Stimulated activated CD4-positive, alpha-beta T cell treated with anti-CD3 and anti-CD28 coated beads, Interleukin-12 subunit alpha, Interleukin-12 subunit beta, amount 100 ng/mL, for 48 hours (primary cell): ENCODE results near the gene ZNRF4.
"Not testable (repeated sequence)": the region's sequence is repeated elsewhere in the genome, so short reads cannot be mapped to it uniquely, and the experiment has no call there.

ENCODE experiments used
- DNase-seq, 3 donors: peaks; one replicate each; pipeline ENCODE4 v3.0.0-alpha.2; 2020; ENCODE audit warnings: low read depth in 2 of 3, low spot score in 1 of 3

The ZNRF4 gene

DNA sequence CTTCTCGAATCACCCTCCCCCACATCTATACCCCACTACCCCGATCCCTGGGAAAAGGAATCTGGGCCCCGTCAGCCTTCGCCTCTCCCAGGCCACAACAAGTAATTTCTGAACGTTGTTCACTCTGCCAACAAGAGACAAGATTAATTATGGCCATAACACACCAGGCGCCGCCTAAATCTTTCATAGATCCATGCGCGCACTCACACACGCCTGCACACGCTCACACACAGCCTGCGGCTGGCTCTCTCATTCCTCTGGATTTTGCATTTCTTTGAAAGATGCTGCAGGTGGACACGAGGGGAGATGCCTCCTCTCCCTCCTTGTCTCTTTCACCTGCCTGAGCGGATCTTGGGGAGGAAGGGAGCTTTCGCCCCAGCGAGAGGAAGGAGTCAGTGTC, 17.1 kb downstream of the ZNRF4 start:
- DNase-seq = no peak

DNA sequence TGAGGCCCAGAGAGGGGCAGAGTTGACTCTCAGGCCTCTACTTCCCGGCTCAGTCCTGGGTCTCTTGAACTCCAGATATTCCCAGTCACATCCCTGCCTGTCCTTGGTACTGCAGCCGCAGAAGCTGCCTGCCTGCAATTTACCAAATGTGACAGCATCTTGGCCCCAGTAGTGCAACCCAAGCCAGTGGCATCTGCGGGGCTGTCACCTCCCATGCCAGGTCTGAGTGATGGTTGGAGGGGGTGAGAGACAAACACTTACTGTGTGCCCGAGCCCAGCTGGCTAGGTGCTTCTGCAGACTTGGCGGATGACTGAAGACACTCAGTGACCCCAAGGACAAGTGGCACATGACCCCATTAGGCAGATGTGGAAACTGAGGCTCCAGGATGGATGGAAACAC, 18.4 kb downstream of the ZNRF4 start:
- DNase-seq = no peak

DNA sequence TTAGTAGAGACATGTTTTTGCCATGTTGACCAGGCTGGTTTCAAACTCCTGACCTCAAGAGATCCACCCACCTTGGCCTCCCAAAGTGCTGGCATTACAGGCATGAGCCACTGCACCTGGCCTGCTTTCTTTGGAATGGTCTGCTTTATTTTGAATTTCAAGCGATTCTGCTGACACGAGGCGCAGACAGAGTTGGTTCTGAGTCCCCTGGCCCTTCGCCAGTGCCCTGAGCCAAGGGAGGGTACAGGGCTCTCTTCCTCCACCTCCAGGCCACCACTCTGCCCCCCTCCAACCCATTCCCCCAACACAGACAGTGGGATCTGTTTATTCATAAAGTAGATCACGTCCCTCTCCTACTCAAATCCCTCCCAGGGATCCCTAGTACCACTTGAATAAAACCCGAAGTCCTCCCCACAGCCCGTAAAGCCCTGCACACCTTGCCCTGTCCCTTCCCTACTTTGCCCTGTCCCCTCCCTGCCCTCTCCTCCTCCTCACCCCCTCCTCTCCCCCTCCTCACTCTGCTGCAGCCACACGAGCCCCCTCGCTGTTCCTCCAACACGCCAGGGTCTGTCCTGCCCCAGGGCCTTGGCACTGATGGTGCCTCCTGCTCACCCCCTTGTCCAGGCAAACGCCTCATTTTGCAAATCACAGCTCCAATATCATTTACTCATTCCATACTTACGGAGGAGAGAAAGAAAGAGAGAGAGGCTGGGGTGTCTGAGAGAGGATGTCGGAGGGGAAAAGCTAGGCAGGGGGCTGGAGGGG, 22.4 kb downstream of the ZNRF4 start:
- DNase-seq = no peak

DNA sequence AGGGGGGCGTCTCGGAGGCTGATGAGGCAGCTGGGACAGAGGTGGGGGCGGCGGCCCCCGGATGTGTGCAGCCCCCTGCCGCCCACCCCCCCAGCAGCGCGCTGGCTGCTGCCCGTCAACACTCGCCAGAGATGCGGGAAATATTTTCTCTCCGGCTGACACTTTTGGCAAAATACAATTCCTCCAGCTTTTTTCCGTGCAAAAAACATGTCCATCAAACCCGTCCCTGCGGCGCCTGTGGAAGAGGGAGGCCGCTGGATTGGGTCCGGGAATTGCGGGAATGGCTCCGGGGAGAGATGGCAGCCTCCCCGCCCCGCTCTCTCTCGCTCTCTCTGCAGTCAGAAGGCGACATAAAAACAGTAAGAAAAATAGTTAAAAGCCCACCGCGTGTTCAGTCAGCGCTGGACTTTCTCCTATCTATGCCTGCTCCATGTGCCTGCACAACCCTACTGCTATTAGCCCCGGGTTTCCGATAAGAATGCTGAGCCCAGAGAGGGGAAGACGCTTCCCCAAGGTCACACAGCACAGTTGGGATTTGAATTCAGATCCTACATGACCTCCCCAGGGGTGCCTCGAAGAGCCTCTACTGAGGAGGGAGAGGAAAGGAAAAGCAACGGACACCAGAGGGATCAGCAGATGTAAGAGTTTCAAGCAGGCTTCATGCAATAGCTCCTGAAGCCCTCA, 23.2 kb downstream of the ZNRF4 start:
- DNase-seq = no peak

DNA sequence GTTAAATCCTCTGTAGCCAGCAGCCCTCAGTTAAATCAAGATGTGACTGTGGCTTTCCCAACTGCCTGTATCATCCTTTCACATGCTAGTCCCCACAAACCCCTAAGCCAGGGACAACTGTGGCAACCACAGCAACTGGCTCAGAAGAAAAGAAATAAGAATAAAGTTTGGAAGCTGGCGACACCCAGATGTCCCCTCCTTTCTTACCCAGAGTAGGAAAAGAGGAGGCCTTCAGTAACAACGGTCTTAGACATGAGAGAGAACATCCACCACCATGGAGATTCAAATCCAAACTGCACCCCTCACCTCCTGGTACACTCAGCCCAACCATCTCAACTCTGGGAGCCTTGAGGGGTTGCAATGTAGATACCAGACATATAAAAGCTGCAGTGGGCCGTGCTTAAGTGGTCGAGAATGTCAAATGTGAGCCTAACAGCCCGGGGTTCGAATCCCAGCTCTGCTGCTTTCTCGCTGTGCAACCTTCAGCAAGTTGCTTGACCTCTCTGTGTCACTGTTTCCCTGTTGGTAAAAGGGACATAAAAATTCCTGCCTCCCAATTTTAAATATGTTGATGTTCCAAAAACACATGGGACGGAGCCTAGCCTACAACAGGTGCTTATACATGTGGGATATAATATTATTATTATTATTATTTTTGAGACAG, 23.8 kb downstream of the ZNRF4 start:
- DNase-seq = no peak

DNA sequence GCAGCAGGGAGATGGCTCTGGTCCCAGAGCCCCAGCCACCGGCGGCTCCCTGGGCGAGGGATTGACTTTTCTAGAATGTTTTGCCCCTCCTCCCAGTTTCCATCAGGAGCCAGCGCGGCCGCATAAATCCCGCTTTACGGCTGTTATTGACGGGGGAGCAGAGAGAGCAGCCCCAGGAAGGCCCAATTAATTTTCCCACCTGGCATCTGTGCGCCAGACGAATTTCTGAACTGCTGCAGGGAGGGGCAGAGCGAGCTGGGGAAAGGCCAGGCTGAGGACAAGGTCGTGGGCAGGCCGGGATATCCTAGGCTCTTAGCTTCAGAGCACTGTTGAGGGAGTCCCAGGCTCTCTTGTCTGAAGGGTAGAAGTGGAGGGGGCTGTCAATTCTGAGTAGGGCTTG, 24.7 kb downstream of the ZNRF4 start:
- DNase-seq = no peak

DNA sequence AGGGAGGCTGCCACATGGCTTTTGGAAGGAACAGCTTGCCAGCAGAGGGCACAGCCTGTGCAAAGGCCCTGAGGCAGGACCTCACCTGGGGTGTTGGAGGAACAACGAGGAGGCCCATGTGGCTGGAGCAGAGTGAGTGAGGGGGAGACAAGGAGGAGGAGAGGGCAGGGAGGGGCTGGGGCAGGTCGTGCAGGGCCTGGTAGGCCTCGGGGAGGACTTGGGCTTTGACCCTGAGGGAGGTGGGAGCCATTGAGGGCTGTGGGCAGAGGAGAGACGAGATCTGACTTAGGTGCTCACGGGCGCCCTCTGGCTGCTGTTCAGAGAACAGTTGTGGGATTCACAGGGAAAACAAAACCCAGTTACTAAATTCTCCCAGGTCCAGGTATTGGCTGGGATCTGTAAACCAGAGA, 25.2 kb downstream of the ZNRF4 start:
- DNase-seq = peak in 2 of 3 donors; percentile 7 to 31

DNA sequence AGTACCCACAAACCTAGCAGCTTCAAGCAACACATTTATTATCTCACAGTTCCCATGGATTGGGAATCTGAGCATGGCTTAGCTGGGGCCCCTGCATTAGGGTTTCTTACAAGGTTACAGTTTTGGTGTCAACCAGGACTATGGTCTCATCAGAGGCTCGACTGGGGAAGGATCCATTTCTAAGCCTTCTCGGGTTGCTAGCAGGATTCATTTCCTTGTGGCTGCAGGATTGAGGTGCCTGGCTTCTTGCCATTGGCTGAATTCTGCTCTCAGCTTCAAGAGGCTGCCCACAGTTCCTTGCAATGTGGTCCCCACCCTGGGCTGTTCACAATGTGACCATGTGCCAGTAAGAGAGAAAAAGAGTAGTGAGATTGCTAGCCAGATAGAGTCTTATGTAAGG, 26.7 kb downstream of the ZNRF4 start:
- no peak for DNase-seq

DNA sequence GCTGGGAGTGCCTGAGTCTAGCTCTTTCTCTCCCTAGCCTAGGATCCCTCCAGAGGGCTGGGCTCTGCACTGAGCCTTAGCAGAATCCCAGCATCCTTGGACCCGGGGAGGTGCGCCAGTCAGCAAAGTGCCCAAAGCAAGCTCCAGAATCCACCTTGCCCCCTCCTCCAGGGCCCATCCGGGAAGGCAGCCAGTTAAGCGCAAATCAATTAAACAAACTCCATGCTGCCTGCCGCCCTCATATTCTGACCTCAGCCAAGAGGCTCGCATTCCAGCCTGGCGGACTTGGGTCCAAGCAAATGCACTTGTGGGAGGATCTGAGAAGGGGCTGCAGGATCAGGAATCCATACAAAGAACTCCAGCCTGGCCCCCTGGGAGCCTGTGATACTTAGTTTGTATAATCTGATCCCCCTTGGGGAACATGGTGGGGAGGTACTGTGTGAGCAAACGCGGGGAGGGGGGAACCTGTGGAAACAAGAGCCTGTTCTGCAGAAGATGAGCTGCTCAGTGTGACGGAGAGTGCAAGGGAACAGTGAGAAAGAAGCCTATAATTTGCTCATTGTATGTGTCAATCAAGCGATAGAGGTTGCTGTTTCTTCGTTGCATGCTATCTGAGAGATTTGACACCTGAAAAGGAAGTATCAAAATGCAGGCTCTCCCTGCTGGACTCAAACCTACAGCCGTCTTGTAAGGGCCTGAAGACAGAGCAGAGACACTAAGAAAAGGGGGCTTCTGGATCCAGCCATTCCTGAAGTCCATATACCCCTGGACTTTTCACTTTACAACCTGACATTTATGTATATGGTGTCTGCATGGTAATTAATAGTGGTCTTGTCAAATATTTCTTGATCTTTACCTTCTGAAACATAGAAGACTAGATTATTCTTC, 29.4 kb downstream of the ZNRF4 start:
- no peak for DNase-seq

DNA sequence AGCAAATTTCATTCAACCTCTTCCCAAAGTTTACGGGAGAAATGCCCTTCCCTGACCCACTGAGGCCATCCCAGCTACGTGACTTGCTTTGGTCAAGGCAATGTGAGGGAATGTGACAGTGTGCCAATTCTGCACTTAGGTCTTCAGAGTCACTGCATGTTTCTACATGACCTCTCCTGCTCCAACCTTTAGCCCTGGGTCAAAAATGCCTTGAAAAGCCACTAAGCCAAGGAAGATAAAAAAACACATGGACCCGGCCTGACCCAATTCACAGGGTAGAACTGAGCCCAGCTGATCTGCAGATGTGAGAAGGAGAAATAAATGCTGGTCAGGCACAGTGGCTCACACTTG, 30.0 kb downstream of the ZNRF4 start:
- no peak for DNase-seq

DNA sequence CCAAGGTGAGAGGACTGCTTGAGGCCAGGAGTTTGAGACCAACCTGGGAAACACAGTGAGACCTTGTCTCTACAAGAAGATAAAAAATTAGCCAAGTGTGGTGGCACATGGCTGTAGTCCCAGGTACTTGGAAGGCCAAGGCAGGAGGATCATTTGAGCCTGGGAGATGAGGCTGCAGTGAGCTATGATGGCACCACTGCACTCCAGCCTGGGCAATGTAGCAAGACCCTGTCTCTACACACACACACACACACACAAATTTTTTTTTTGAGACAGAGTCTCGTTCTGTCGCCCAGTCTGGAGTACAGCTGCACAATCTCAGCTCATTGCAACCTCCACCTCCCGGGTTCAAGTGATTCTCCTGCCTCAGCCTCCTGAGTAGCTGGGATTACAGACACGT, 30.4 kb downstream of the ZNRF4 start:
- DNase-seq = not testable (repeated sequence)

DNA sequence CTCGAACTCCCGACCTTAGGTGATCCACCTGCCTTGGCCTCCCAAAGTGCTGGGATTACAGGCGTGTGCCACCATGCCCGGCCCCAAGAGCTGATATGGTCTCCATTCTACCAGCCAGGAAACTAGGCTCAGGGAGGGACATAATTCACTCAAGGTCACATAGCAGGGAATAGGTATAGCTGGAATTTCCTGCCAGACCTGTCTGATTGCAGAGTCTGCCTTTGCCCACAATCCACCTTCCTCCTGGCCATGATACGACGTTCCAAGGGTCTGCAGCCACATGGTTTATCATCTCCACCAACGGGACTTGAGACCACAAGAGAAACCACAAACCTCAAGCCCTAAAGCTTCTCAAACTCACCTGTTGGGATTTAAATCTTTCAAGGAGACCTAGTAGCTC, 32.0 kb downstream of the ZNRF4 start:
- no peak for DNase-seq

DNA sequence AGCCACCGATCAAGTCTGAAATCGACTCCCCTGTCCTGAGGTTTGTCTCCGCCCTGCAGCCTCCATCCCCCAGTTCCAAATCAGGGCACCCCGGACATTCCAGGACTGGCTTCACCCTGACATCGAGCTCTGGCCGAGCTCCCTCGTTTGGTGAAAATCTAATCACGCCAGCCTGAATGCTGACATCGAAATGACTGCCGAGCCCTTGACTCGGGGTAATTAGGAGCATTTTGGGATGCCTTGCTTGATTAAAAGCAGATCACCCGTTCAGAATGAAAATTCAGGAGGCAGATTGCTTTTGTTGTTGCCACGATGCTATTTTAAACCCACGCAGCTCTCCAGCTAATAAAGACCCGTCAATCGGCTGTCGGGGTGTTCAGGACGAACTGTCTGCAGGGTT, 34.3 kb downstream of the ZNRF4 start:
- no peak for DNase-seq

DNA sequence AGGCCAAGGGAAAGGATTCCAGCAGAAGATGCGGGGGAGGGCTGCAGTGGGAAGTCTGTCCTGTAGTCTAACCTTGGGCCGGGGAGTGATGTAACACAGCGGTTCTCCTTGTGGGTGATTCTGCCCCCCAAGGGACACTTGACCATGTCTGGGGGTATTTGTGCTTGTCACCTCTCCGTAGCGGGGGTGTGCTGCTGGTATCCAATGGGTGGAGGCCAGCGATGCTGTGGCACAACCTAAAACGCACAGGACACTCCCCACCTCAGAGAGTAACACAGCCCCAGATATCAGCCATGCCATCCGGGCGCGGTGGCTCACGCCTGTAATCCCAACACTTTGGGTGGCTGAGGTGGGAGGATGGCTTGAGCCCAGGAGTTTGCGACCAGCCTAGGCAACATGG, 36.3 kb downstream of the ZNRF4 start:
- DNase-seq = no peak

DNA sequence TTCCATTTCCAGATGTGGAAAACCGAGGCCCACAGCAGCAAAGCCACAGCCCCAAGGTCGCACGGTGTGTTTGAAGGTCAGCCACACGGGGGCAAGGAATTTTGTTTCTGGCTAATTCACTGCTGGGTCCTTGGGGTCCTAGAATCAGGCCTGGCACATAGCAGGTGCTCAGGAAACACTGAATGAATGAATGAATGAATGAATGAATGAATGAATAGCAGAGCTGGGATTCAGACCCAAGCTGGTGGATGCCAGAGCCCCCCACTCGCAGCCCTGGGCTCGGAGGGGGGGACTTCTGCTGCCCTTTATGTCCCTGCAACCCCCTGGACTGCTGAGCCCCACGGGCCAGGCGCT, 37.0 kb downstream of the ZNRF4 start:
- DNase-seq = no peak

DNA sequence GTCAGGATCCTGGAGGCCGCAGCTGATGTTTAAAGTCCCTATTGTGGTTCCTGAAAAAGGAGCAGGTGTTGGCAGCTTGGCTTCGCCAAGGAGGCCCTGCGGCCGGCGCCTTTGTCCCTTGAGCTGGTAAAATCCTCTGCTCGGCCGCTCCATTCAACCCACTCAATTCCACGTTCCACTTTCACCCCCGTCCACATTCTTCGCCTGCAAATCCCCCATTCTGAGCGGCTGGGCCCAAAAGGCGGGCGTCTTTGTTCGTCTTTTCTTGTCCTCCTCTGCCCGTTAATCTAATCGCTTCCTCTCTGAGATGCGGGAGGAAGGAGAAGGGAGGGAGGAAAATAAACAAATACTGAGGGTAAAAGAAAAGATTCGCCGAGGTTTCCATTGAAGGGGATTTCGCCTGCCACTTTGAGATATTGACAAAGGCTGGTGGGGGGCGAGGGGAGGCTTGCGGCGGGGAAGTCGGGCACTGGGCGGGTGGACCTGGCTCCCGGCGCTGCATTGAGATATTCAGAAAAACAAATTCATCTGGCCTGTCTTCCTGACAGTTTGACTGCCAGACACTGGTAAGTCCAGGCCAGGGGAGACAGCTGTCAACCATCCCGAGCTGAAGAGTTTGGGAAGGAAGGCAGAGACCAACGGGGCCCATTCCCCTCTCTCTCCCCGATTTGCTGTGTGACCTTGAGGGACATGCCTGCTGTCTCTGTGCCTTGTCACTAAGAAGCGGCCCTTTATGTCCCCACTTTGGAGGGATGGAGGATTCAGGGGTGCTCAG, 37.6 kb downstream of the ZNRF4 start:
- no peak for DNase-seq

DNA sequence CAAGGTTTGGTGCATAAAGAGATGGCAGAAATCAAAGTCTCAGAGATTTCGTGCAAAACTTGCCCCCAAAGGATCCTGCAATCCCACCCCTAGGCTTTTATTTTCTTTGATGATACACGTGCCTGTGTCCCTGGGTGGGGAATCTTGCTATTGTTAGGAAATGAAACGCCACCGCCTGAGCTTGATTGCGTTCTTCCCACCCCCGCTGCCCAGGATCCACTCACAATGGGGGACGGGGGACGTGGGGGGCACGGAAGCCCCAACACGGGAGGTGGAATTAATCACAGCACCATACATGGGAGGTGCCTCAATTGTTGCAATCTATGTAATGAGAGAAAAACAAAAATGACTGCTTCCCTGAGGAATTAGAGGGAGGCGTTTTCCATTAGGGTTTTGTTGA, 39.6 kb downstream of the ZNRF4 start:
- DNase-seq = no peak

DNA sequence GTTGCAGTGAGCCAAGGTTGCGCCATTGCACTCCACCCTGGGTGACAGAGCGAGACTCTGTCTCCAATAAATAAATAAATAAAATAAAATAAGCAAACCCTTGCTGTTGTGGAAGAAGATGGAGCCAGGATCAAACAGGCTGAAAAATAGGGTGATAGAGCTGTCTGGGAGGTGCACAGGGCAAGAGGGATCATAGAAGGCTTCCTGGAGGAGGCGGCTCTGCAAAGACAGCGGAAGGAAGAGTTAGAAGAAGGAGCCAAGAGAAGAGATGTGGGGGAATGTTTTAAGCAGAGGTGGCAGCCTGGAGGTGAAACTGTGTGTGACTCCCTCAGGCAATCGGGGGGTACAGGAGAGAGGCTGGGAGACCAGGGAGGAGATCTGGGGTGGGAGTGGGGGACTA, 40.6 kb downstream of the ZNRF4 start:
- no peak for DNase-seq

DNA sequence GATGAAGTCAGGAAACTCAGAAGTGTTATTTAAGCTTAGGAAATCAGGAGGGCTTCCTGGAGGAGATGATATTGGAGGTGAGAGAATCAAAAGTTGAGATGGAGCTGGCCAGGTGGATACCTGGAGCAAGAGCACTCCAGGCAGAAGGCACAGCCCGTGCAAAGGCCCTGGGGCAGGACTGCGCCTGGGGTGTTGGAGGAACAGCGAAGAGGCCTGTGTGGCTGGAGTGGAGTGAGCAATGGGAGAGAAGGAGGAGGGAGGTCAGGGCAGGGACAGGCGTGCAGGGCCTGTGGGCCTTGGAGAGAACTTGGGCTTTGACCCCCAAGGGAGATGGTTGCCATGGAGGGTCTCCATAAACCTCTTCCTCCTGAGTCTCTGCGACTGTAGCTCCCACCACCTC, 42.1 kb downstream of the ZNRF4 start:
- DNase-seq = no peak

DNA sequence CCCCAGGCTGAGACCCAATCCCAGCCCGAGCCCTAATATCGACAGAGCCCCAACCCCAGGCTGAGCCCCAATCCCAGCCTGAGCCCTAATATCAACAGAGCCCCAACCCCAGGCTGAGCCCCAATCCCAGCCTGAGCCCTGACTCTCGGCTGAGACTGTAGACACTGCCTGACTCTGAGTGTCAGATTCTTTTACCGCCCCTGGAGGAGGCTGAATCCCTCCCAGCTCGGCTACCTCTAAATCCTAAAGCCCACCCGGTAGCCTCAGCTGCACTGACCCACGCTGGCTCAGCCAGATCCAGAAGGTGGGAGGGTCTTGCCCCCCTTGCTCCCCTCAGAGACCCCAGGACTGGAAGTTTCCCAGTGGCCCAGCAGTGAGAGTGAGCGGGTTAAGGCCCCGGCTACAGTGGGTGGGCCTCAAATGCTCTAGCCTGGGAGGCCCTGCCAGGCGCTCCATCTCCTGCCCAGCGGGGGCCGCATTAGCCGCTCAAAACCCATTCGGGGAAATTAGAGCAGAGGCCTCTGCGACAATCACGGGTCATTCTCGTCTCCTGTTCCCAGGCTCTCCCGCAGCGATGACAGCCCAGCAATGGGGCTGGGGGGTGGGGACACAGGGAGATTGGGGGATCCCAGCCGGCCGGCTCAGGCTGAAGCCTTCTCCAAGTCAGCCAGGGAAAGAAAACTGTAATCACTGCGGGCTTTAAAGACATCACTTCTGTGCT, 43.8 kb downstream of the ZNRF4 start:
- no peak for DNase-seq
